OCI-LY7 (cell line): ENCODE results near the gene AGPAT3.

Experiments used
- EZH2phosphoT487 ChIP-seq: fragments of 200-600 bp; sonication (generic); IDR thresholded peaks from 2 replicates; pipeline ENCODE4 v1.6.1; 2018; ENCODE audit warnings: low read depth, borderline replicate concordance, mild to moderate bottlenecking, mixed run types, antibody characterized with exemption, low read length, moderate library complexity, mixed read lengths
- TF ChIP-seq, protein P1 (sequence below): fragments of 200-600 bp; sonication (generic); conservative IDR thresholded peaks from 2 replicates; pipeline ENCODE4 v1.5.1; 2014; ENCODE audit warnings: mild to moderate bottlenecking, antibody characterized with exemption, low read length, moderate library complexity, mixed read lengths

DNA sequence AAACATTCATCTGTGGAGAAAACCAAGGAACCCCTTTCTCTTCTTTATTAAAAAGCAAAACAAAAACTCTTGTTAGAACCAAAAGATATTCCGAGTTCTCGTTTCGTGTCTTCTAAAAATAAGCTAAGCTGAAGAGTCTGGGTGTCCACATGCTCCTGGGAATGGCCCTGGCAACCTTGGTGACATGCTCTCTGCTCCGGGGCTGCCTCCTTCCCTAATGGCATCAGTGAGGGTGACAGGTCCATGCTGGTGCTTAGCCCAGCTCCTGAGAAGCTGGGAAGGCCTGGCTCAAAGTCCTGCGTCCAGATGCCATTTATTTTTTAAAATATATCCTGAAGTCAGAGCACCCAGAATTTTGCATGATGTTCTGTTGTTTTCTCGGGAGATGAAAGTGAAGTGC lies 122.5 kb downstream of the AGPAT3 start:
- TF ChIP-seq, protein P1, sequence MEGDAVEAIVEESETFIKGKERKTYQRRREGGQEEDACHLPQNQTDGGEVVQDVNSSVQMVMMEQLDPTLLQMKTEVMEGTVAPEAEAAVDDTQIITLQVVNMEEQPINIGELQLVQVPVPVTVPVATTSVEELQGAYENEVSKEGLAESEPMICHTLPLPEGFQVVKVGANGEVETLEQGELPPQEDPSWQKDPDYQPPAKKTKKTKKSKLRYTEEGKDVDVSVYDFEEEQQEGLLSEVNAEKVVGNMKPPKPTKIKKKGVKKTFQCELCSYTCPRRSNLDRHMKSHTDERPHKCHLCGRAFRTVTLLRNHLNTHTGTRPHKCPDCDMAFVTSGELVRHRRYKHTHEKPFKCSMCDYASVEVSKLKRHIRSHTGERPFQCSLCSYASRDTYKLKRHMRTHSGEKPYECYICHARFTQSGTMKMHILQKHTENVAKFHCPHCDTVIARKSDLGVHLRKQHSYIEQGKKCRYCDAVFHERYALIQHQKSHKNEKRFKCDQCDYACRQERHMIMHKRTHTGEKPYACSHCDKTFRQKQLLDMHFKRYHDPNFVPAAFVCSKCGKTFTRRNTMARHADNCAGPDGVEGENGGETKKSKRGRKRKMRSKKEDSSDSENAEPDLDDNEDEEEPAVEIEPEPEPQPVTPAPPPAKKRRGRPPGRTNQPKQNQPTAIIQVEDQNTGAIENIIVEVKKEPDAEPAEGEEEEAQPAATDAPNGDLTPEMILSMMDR = no peak
- no peak for TF ChIP-seq EZH2phosphoT487
